ENCODE measurements around the gene PSENEN.

GRCh38 chr19:35716801-35717664 lies 28.4 kb upstream of the PSENEN start:
- TF ChIP-seq CTCF (conservative IDR thresholded peaks at IDR 0.05; ENCODE audit: low read depth in 2 of 2) (peak; percentile 72 to 82; a peak in 3 of 4 replicates), REST (IDR thresholded peaks at IDR 0.05; ENCODE audit: unreplicated experiment) (no peak)

Measured in GM23338 (cell line).